GM23338 (cell line): Measurements from ENCODE around the gene CYGB. TPM values are rescaled to one million over a fixed set of nuclear protein-coding genes. Genes with fewer than 3 reads are reported as not detected.

Experiments used
- ATAC-seq: fragments of 200-7000 bp; cut with Tn5 transposase; 3 replicates; pipeline ENCODE4 v1.9.1; 2020
- DNase-seq: peaks from one replicate; pipeline ENCODE4 v3.0.0-alpha.2; 2015; ENCODE audit warnings: low spot score
- H2AFZ ChIP-seq: fragments of 200-600 bp; sonication (generic); 2 replicates; pipeline ENCODE4 v1.8.0; 2016; ENCODE audit warnings: antibody characterized with exemption, mild to moderate bottlenecking, moderate library complexity
- H3F3A ChIP-seq: fragments of 200-600 bp; sonication (generic); replicated peaks from 2 replicates; pipeline ENCODE4 v1.8.0; 2017; ENCODE audit warnings: antibody characterized with exemption, mixed run types, low read depth
- H3K27ac ChIP-seq: fragments of 200-600 bp; sonication (generic); 2 replicates; pipeline ENCODE4 v1.6.1; 2016; ENCODE audit warnings: low read depth
- H3K27me3 ChIP-seq: fragments of 200-600 bp; sonication (generic); 2 replicates; pipeline ENCODE4 v1.8.0; 2016; ENCODE audit warnings: mild to moderate bottlenecking, mixed run types, moderate library complexity; ENCODE audit not compliant: insufficient read depth
- H3K36me3 ChIP-seq: fragments of 200-600 bp; sonication (generic); 2 replicates; pipeline ENCODE4 v1.8.0; 2016; ENCODE audit warnings: mild to moderate bottlenecking; ENCODE audit not compliant: insufficient read depth
- H3K4me1 ChIP-seq: fragments of 200-600 bp; sonication (generic); 2 replicates; pipeline ENCODE4 v1.8.0; 2016; ENCODE audit warnings: mild to moderate bottlenecking, moderate library complexity; ENCODE audit not compliant: insufficient read depth
- H3K4me2 ChIP-seq: fragments of 200-600 bp; sonication (generic); 2 replicates; pipeline ENCODE4 v1.7.1; 2017; ENCODE audit warnings: mixed run types
- H3K4me3 ChIP-seq: fragments of 200-600 bp; sonication (generic); 2 replicates; pipeline ENCODE4 v1.6.1; 2016; ENCODE audit warnings: mixed run types
- H3K79me2 ChIP-seq: fragments of 200-600 bp; sonication (generic); replicated peaks from 2 replicates; pipeline ENCODE4 v1.8.0; 2017; ENCODE audit warnings: mild to moderate bottlenecking; ENCODE audit not compliant: insufficient read depth
- H3K9me2 ChIP-seq: fragments of 200-600 bp; sonication (generic); 2 replicates; pipeline ENCODE4 v1.8.0; 2017; ENCODE audit not compliant: insufficient read depth
- H4K20me1 ChIP-seq: fragments of 200-600 bp; sonication (generic); replicated peaks from 2 replicates; pipeline ENCODE4 v1.8.0; 2017; ENCODE audit warnings: mild to moderate bottlenecking; ENCODE audit not compliant: insufficient read depth
- H3K27ac Mint-ChIP-seq: 2 replicates; pipeline ENCODE4 v1.8.0; 2020; ENCODE audit warnings: inconsistent platforms, mild to moderate bottlenecking, moderate library complexity, mixed read lengths
- H3K27me3 Mint-ChIP-seq: 3 replicates; pipeline ENCODE4 v1.8.0; 2022; ENCODE audit warnings: low read depth, mild to moderate bottlenecking, moderate library complexity, mixed read lengths, inconsistent platforms; ENCODE audit not compliant: insufficient read depth, poor library complexity
- H3K36me3 Mint-ChIP-seq: 3 replicates; pipeline ENCODE4 v1.8.0; 2021; ENCODE audit warnings: low read depth, mild to moderate bottlenecking, inconsistent platforms, moderate library complexity, mixed read lengths
- H3K4me1 Mint-ChIP-seq: 3 replicates; pipeline ENCODE4 v1.8.0; 2020; ENCODE audit warnings: mild to moderate bottlenecking, inconsistent platforms, mixed read lengths
- H3K4me3 Mint-ChIP-seq: 3 replicates; pipeline ENCODE4 v1.8.0; 2021; ENCODE audit warnings: moderate library complexity, mild to moderate bottlenecking, inconsistent platforms, mixed read lengths
- H3K9me3 Mint-ChIP-seq: 3 replicates; pipeline ENCODE4 v1.8.0; 2020; ENCODE audit warnings: moderate library complexity, mild to moderate bottlenecking, inconsistent platforms, mixed read lengths
- CTCF ChIP-seq, 2 experiments: fragments of 200-600 bp in 1 of 2; sonication (generic) in 1 of 2; conservative IDR thresholded peaks; 2 replicates each; pipeline versions ENCODE4 v1.5.1 to v1.6.1; 2016 to 2017; ENCODE audit warnings: antibody characterized with exemption in 2 of 2, low read depth in 2 of 2, mild to moderate bottlenecking in 2 of 2, moderate library complexity in 1 of 2
- ETS1 ChIP-seq: IDR thresholded peaks from 2 replicates; pipeline ENCODE4 v1.6.1; 2016; ENCODE audit warnings: antibody characterized with exemption
- EZH2 ChIP-seq: fragments of 200-600 bp; sonication (generic); IDR thresholded peaks from one replicate; pipeline ENCODE4 v1.8.0; 2017; ENCODE audit warnings: antibody characterized with exemption, mild to moderate bottlenecking, low read depth; ENCODE audit not compliant: unreplicated experiment
- EZH2phosphoT487 ChIP-seq: fragments of 200-600 bp; sonication (generic); IDR thresholded peaks from one replicate; pipeline ENCODE4 v1.8.1; 2018; ENCODE audit warnings: antibody characterized with exemption; ENCODE audit not compliant: unreplicated experiment
- REST ChIP-seq: IDR thresholded peaks from one replicate; pipeline ENCODE4 v1.6.1; 2018; ENCODE audit warnings: antibody characterized with exemption; ENCODE audit not compliant: unreplicated experiment
- ZNF462 ChIP-seq: fragments of 250-450 bp; sonication (Bioruptor Pico); IDR thresholded peaks from 2 replicates; pipeline ENCODE4 v1.5.0; 2020; ENCODE audit warnings: mild to moderate bottlenecking, moderate library complexity
- polyA plus RNA-seq: library from polyadenylated mRNA; unstranded; fragments of >200 nt; fragmentation: Nextera tagmentation; extraction: Ambion mirVana; gene quantifications from 2 replicates; pipeline ENCODE4 v1.2.1, GENCODE V29; 2016
- total RNA-seq: library from RNA; depleted of rRNA; stranded (reverse); fragments of >200 nt; shearing (Covaris generic); gene quantifications from 2 replicates; pipeline ENCODE4 v1.2.3, GENCODE V29; 2014

The CYGB gene
- total and polyA plus RNA-seq, 2 experiments from 2014 or later = 1.2 to 1.7 TPM

- H3K36me3 Mint-ChIP-seq = no peaks in the 10 kb centered on the region; the same call in 2 of the 3 replicates
- H3K4me2 ChIP-seq = peak within 1 kb of the TSS; percentile 97
These were observed 48.4 kb upstream of the CYGB start, which contains the start of gene ST6GALNAC2 for GRCh38 chr17:76585649-76586593. Gene ST6GALNAC2 (minus strand): TSS chr17:76585860. CDS start chr17:76585808, 52 bp downstream.

More at GRCh38 chr17:76585649-76586593, 48.4 kb upstream of the CYGB start, which contains the start of gene ST6GALNAC2:
- DNase-seq (peak; percentile 56), ATAC-seq (peak; percentile 56)
- Mint-ChIP-seq H3K9me3 (no peaks in the 10 kb centered on the region; the same call in 1 of the 3 replicates), H3K27me3 (peaks cover 63% of the 10 kb centered on the region), H3K4me1 (peaks cover 10% of the 10 kb centered on the region; the same call in 2 of the 3 replicates), H3K27ac (no peak within 1 kb of the TSS), H3K4me3 (peak within 1 kb of the TSS; percentile 73)
- Histone ChIP-seq H3K27me3 (peaks cover 77% of the 10 kb centered on the region), H2AFZ (peak within 1 kb of the TSS; percentile 97), H3K79me2 (no peaks in the 10 kb centered on the region), H3K4me3 (peak within 1 kb of the TSS; percentile 77), H3K9me2 (no peaks in the 10 kb centered on the region), H4K20me1 (no peaks in the 10 kb centered on the region; the same call in 1 of the 2 replicates), H3K27ac (no peak within 1 kb of the TSS), H3F3A (0 out of 2 replicates have a peak, but pooled peaks cover 3% of the 10 kb centered on the region), H3K4me1 (peaks cover 6% of the 10 kb centered on the region), H3K36me3 (no peaks in the 10 kb centered on the region)
- peak; percentile 74 for TF ChIP-seq EZH2
- no peak for TF ChIP-seq EZH2phosphoT487
- no peak for TF ChIP-seq REST
- no peak for TF ChIP-seq ETS1
- 0 out of 4 replicates have a peak, but pooled peaks of 1 of the 2 experiments have one; percentile 16 for TF ChIP-seq CTCF (conservative IDR thresholded peaks at IDR 0.05; ENCODE audit: low read depth in 2 of 2)
- TF ChIP-seq ZNF462 = no peak
